ENCODE measurements around the gene ALS2.

- TF ChIP-seq, protein P1, sequence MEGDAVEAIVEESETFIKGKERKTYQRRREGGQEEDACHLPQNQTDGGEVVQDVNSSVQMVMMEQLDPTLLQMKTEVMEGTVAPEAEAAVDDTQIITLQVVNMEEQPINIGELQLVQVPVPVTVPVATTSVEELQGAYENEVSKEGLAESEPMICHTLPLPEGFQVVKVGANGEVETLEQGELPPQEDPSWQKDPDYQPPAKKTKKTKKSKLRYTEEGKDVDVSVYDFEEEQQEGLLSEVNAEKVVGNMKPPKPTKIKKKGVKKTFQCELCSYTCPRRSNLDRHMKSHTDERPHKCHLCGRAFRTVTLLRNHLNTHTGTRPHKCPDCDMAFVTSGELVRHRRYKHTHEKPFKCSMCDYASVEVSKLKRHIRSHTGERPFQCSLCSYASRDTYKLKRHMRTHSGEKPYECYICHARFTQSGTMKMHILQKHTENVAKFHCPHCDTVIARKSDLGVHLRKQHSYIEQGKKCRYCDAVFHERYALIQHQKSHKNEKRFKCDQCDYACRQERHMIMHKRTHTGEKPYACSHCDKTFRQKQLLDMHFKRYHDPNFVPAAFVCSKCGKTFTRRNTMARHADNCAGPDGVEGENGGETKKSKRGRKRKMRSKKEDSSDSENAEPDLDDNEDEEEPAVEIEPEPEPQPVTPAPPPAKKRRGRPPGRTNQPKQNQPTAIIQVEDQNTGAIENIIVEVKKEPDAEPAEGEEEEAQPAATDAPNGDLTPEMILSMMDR (IDR thresholded peaks at IDR 0.05; ENCODE audit: insufficient read depth, low read length) = no peak
- TF ChIP-seq POLR2AphosphoS5 (IDR thresholded peaks at IDR 0.05; ENCODE audit: low read depth) = no peak
- no peak for TF ChIP-seq REST (IDR thresholded peaks at IDR 0.05; ENCODE audit: insufficient replicate concordance, low read depth)
- no peak for TF ChIP-seq GABPA (IDR thresholded peaks at IDR 0.05; ENCODE audit: low read depth)
- TF ChIP-seq SPI1 (IDR thresholded peaks at IDR 0.05; ENCODE audit: borderline replicate concordance, low read depth) = no peak
Measured at GRCh38 chr2:201697899-201698298, 82.8 kb downstream of the ALS2 start.
